NCI-H146 treated with DMSO at 0.1 percent for 48 hours (cell line): ENCODE data around the gene ASTN2.

ENCODE experiments used
- DNase-seq: peaks from one replicate; lab custom pipeline; 2025; ENCODE audit not compliant: unreplicated experiment; lab: John Stamatoyannopoulos, UW

The ASTN2 gene

GRCh38 chr9:116596646-116597045 is 818.2 kb downstream of the ASTN2 start:
- no peak for DNase-seq

- no peak for DNase-seq
Measured at GRCh38 chr9:116594547-116594946, 820.3 kb downstream of the ASTN2 start.

- no peak for DNase-seq
Measured at GRCh38 chr9:116592970-116593369, 821.9 kb downstream of the ASTN2 start.

GRCh38 chr9:116589392-116590354 is 825.2 kb downstream of the ASTN2 start:
- no peak for DNase-seq

DNA sequence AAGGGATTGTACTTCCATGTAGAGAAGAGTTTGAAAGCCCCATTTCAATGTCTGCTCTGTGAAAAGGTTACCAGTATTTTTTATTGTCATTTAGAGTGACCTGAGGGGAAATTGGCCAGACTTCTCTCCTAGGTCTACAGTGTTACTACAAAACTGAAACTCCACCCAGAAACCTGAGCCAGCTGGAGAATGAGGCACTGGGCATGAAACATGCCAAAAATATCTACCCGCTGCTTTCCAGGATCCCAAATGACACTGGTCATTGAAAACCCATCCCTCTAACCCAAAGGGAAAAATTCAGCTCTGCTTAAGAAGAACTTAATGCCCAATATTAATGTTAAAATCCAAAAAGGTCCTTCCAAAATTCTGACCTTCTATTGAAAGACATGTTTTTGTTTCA is 826.9 kb downstream of the ASTN2 start:
- DNase-seq, result no peak

DNA sequence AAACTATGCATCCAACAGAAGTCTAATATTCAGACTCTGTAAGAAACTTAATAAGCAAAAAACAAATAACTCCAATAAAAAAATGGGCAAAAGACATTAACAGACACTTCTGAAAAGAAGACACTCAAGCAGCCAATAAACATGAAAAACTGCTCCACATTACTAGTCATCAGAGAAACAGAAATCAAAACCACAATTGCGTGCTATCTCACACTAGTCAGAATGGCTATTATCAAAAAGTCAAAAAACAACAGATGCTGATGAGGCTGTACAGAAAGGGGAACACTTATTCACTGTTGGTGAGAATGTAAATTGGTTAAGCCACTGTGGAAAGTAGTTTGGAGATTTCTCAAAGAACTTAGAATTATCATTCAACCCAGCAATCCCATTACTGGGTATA is 829.0 kb downstream of the ASTN2 start:
- DNase-seq, result no peak

GRCh38 chr9:116585204-116585603 is 829.7 kb downstream of the ASTN2 start:
- no peak for DNase-seq

DNA sequence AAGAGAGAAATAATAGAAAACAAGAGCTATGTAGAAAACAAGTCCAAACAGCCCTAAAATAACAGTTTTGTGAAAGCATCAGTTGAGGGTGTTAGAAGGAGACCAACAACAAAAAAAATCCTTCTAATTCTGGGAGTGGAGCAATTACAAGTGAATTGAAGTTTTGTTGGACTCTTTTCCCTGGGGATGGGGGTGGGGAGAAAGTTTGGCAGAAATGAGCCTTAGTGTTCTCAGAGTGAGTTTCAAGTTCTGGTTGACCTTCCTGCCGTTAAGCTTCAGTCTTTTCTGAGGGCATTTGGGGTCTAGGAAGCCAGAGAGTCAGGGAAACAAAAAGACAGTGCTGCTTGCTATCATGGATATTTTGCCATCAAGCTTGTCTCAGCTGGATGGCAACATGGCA is 834.0 kb downstream of the ASTN2 start:
- no peak for DNase-seq

GRCh38 chr9:116576386-116576785 is 838.5 kb downstream of the ASTN2 start:
- no peak for DNase-seq

DNA sequence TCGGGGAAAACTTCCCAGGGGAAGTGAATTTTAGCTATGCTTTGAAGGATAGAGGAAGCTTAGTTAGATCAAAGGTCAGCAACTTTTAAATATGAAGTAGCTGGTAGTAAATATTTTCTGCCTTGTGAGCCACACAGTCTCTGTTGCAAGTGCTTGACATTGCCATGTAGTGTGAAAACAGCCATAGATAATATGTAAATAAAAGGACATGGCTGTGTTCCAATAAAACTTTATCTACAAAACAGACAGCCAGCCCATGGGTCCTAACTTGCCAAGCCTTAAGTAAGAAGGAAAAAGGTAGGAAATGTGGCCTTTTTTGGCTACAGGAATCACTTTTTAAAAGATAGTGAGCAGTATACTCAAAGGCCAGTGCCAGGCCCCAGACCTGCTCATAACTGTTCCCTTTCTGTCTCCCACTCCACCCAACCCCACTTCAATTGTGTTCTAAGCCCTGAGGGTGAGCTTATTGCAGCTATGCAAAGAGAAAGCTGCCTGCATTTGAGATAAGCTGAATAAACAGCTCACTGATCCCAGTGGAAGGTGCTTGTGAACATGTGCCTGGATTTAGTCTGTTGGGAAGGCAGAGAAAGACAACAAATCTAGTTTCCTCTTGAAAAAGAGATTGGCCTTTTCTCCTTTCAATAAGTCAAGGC is 840.7 kb downstream of the ASTN2 start:
- DNase-seq, result peak; percentile 78

DNA sequence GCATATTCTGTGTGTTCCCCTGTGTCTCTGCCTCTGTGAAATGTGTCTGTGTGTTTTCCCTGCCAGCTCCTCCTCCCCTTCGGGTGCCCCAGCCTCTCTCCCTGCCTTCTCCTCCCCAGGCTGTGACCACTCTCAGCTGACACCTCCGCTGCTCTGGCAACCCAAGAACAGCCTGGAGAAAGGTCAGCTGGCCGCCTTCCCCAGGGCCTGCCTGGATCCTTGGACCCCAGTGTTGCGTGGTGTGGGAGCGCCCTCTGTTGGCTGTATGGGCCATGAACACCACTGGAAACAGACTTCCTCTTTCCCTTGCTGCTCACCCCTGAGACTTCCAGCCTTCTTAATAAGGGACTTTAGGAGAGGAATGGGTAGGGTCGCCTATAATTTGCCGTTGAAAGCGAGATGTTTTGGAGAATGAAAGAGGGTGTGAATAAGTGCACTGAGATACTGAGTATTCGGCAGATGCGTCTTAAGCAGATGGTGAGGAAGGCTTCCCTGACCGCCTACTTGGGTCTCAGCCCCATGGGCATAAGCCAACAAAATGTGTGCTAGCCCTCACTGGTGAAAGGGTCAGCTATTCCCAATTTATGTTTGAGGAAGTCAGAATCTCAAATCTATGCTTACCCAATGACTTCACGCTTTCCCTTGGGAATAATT is 842.6 kb downstream of the ASTN2 start:
- peak; percentile 17 for DNase-seq

DNA sequence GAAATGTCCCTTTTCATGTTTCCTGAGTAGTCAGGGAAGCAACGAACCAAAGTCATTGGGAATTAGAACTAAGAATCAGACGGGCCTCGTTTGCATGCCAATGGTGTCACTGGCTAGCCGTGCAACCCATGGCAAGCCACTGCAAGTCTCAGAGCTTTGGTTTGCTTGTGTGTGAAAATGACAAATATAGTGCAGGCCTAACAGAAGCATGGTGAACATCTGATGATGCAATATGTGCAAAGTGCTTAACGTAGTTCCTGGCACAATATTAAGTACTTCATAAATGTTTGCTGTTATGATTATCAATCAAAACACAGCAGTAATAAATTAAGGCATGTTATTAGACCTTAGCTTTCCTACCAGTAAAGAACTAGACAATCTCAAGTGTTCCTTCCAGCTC is 845.7 kb downstream of the ASTN2 start:
- no peak for DNase-seq

DNA sequence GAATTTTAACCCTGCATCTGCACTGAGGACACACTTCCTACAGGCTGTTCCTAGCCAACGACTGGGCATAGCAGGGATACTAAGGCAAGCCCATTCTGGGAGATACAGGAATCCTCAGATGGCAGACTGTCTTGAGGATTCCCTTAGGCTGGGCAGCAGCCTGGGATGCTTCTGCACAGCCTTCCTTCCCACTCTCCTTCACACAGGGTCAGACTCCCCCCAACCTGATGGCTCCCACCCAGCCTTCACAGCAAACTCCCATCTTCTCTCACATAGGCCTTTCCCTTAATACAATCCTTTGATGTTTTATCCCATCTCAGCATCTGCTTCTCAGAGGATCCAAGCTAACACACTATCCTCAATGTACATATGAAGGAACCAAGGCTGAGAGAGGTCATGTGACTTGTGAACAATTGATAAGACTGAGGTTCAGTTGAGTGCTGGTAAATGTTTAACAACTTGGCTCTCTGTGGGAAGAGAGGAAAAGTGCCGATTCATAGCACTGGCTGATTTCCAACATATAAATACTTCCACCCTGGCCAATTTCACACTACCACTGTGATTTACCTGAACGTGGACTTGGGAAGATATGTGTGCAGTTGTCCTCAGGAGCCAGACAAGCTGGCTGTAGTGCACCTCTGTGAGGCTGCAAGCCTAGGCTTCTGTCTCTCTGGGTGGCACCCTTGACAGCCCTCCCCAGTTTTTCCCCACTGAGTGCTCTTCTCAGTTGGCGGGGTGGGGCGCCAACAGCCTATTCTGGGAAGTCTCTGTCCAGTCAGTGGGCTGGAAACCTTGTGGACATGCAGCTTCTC is 848.0 kb downstream of the ASTN2 start:
- DNase-seq, result no peak

DNA sequence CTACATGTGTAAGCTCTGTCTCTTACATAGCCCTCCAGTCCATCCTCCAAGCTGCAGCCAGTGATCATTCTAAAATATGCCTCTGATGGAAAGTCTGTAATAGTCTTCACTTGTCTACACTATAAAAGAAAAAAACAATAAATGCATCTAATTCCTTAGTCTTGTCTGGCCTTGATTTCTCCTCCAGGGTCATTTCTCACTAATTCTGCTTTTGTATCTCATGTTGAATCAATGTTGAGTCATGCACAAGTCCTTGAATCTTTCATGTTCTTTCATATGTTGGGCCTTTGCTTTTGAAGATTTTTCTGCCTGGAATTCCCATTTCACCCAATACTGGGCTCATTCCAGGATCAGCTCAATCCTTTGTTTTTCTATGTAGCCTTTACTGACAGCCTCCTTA is 848.9 kb downstream of the ASTN2 start:
- no peak for DNase-seq

DNA sequence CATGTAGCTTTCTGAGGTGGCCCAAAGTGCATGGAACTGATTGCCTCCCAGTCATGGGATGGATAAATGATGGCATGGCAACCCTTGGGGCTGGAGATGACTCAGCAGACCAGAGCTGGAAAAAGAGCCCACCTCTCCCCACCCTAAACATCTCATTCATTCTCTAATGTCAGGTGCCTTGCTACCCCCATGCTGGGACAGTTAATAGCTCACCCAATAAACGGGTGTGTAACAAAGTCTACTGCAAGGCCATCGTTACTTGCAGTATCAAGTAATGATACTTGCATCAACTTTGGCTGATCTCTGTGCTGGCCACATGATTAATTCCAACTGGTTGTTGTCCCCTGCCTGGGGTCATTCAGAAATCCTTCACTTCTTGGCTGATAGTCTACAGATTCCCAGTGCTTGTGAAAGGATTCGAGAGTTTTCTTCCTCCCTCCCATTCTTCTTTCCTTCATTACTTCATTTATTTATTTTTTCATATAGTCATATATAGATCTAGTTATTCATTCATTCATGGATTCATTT is 850.5 kb downstream of the ASTN2 start:
- no peak for DNase-seq

DNA sequence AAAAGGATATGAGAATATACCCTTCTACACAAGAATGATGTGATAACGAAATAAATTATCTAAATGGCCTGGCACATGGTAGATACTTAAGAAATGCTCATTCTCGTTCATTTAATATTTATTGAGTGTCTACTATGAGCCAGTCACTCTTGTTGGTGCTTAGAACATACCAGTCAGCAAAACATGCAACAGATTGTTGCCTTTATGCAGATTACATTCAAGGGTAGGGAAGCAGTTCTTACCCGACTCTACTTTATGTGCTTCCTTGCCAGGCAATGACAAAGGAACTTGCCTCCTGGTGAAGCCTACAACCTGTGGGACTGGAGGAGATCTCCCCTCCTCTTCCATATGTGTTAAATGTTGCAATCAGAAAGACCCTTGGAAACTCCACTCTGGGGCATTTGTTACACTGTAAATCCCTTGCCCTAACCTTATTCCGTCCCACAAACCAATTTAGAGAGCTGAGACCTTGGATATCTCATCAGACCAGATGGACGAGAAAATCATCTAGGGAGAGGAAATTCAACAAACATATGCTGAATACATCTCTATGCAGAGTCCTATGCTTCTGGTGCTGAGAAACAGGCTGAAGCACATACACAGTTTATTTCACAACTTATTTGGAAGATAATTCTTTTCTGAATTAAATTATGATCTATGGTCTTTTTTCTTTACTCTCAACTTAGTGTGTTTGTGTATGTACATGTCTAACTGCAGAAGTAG is 855.9 kb downstream of the ASTN2 start:
- DNase-seq, result no peak

DNA sequence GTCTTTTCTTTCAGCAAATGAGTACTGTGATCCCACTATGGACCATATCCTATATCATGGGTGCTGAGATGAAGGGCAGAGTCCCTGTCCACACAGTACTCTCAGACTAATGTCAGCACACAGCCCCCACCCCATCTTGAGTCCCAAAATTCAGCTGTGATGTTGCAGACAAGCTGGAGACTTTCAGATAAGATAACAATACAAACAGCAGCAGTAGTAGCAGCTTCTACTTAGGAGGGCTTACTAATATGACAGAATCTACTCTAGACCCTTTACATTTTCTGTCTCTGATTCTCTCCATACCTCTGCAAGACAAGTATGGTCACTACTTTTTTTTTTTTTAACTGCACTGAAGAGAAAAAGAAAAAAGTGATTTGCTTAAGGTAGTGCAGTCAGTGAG is 856.8 kb downstream of the ASTN2 start:
- no peak for DNase-seq

GRCh38 chr9:116555556-116556155 is 859.2 kb downstream of the ASTN2 start:
- DNase-seq, result no peak

GRCh38 chr9:116555119-116555518 is 859.7 kb downstream of the ASTN2 start:
- DNase-seq, result no peak
